Small intestine (tissue), 7 donors: Measurements from ENCODE around the gene RAB13. TPM values are rescaled to one million over a fixed set of nuclear protein-coding genes. Genes with fewer than 3 reads are reported as not detected.
A peak's percentile ranks its signal among the peaks of the same experiment; 100 is the strongest.
"Not testable (repeated sequence)": the region's sequence is repeated elsewhere in the genome, so short reads cannot be mapped to it uniquely, and the experiment has no call there.

Source experiments
- DNase-seq, 2 donors: peaks; one replicate each; pipeline versions ENCODE4 v3.0.0 to v3.0.0-alpha.2; 2013
- FAIRE-seq: peaks from 2 replicates; lab custom pipeline; 2012; peaks lifted over from hg19 to GRCh38; lab: Jason Lieb, UNC
- H3K27ac ChIP-seq, 3 donors: one replicate each; pipeline ENCODE4 v1.5.1; 2013; ENCODE audit warnings: low read length in 2 of 3, mild to moderate bottlenecking in 2 of 3, control low read depth in 1 of 3, inconsistent platforms in 1 of 3, low read depth in 1 of 3, moderate library complexity in 1 of 3
- H3K27me3 ChIP-seq, 3 donors: one replicate each; pipeline ENCODE4 v1.6.1; 2013; ENCODE audit warnings: low read length in 3 of 3, inconsistent platforms in 1 of 3; ENCODE audit not compliant: control insufficient read depth in 3 of 3, insufficient read depth in 3 of 3
- H3K36me3 ChIP-seq, 3 donors: one replicate each; pipeline ENCODE4 v1.6.1; 2013; ENCODE audit warnings: low read length in 3 of 3, inconsistent platforms in 1 of 3, low read depth in 1 of 3, mild to moderate bottlenecking in 1 of 3, moderate library complexity in 1 of 3; ENCODE audit not compliant: control insufficient read depth in 3 of 3, insufficient read depth in 2 of 3
- H3K4me1 ChIP-seq, 3 donors: one replicate each; pipeline ENCODE4 v1.6.1; 2013; ENCODE audit warnings: low read length in 2 of 3, inconsistent platforms in 1 of 3, low read depth in 1 of 3, mild to moderate bottlenecking in 1 of 3, moderate library complexity in 1 of 3; ENCODE audit not compliant: control insufficient read depth in 3 of 3, insufficient read depth in 2 of 3
- H3K4me3 ChIP-seq, 3 donors: one replicate each; pipeline ENCODE4 v1.5.1; 2013; ENCODE audit warnings: low read length in 3 of 3, control low read depth in 1 of 3, inconsistent platforms in 1 of 3, low read depth in 1 of 3, mild to moderate bottlenecking in 1 of 3, moderate library complexity in 1 of 3
- H3K9me3 ChIP-seq, 2 donors: one replicate each; pipeline ENCODE4 v1.6.1; 2013; ENCODE audit warnings: low read depth in 1 of 2, low read length in 1 of 2; ENCODE audit not compliant: control insufficient read depth in 2 of 2, insufficient read depth in 1 of 2
- WGBS, 3 donors: extraction: QIAGEN DNeasy Blood & Tissue Kit; methylation state at CpG; one replicate each; pipeline ENCODE4 v1.1.7; 2013; 5-methylcytosine and 5-hydroxymethylcytosine counted together
- polyA plus RNA-seq, 4 donors: library from polyadenylated mRNA; stranded (reverse) in 3 of 4; unstranded in 1 of 4; fragments of 200-250 nt in 3 of 4; fragments of 120-200 nt in 1 of 4; gene quantifications; one replicate each; pipeline versions ENCODE4 v1.2.1 to v1.2.3, GENCODE V29; 2013
- donor health status: healthy with polysubstance abuse.
- donor health status: control.
- donor health status: control.
- donor health status: Bipolar disorder and iron deficiency.
- donor health status: healthy.

RAB13 gene
- polyA plus RNA-seq, 4 donors, result 117 to 179 (median 136) TPM

GRCh38 chr1:153987621-153988020 lies 1.5 kb upstream of the RAB13 start:
- Histone ChIP-seq H3K27me3 (no peaks in the 10 kb centered on the region), H3K4me1 (peaks cover 0 to 21% (median 2%) of the 10 kb centered on the region in 3 donors), H3K4me3 (no peak overlapping the region), H3K27ac (no peak overlapping the region), H3K36me3 (peaks cover 0 to 9% (median 0%) of the 10 kb centered on the region in 3 donors), H3K9me3 (no peaks in the 10 kb centered on the region)
- DNase-seq (no peak), FAIRE-seq (no peak)
- 85 to 93% (median 86%) methylated on average over 7 to 8 of the region's 8 CpGs for WGBS, 3 donors

- Histone ChIP-seq H3K36me3 (peaks cover 0 to 13% (median 0%) of the 10 kb centered on the region in 3 donors), H3K9me3 (no peaks in the 10 kb centered on the region), H3K27me3 (no peaks in the 10 kb centered on the region), H3K4me1 (peaks cover 0 to 11% (median 0%) of the 10 kb centered on the region in 3 donors), H3K4me3 (peak overlapping the region; percentile 19 to 63 (median 58)), H3K27ac (peak overlapping the region in 2 of 3 donors; percentile 84 to 90)
- WGBS, 3 donors, result 11 to 25% (median 19%) methylated on average over 7 of the region's 7 CpGs
- FAIRE-seq, result no peak
- DNase-seq, result peak in 1 of 2 donors; percentile 38
These were observed 712 bp downstream of the RAB13 start for GRCh38 chr1:153985341-153985912.

GRCh38 chr1:153984123-153984894 lies 1.8 kb downstream of the RAB13 start:
- Histone ChIP-seq H3K27me3 (no peaks in the 10 kb centered on the region), H3K4me1 (peaks cover 0 to 11% (median 0%) of the 10 kb centered on the region in 3 donors), H3K9me3 (no peaks in the 10 kb centered on the region), H3K27ac (peak overlapping the region in 1 of 3 donors; percentile 38), H3K36me3 (peaks cover 0 to 16% (median 0%) of the 10 kb centered on the region in 3 donors), H3K4me3 (no peak overlapping the region)
- no peak for FAIRE-seq
- no peak for DNase-seq
- WGBS, 3 donors, result 56 to 86% (median 80%) methylated on average over 6 of the region's 6 CpGs

GRCh38 chr1:153981735-153982134 lies 4.4 kb downstream of the RAB13 start:
- not testable (repeated sequence) for H3K4me3 ChIP-seq, FAIRE-seq, H3K9me3 ChIP-seq, DNase-seq, H3K27ac ChIP-seq, H3K27me3 ChIP-seq
- Histone ChIP-seq H3K36me3 (peaks cover 0 to 18% (median 0%) of the 10 kb centered on the region in 3 donors), H3K4me1 (peaks cover 0 to 11% (median 0%) of the 10 kb centered on the region in 3 donors)
- 89 to 98% (median 92%) methylated on average over 2 of the region's 2 CpGs for WGBS, 3 donors

- WGBS, 3 donors, result 91 to 93% (median 92%) methylated on average over 12 of the region's 12 CpGs
- H3K36me3 ChIP-seq, result peaks cover 2 to 37% (median 8%) of the 10 kb centered on the region in 3 donors
- not testable (repeated sequence) for FAIRE-seq, H3K27me3 ChIP-seq, H3K4me3 ChIP-seq, DNase-seq, H3K9me3 ChIP-seq, H3K4me1 ChIP-seq, H3K27ac ChIP-seq
These were observed 7.0 kb downstream of the RAB13 start for GRCh38 chr1:153979091-153979490.

GRCh38 chr1:153978274-153978909 lies 7.7 kb downstream of the RAB13 start:
- Histone ChIP-seq H3K4me1 (peaks cover 0 to 8% (median 0%) of the 10 kb centered on the region in 3 donors), H3K9me3 (no peaks in the 10 kb centered on the region), H3K4me3 (peak overlapping the region in 1 of 3 donors; percentile 93), H3K27me3 (no peaks in the 10 kb centered on the region), H3K36me3 (peaks cover 7 to 43% (median 12%) of the 10 kb centered on the region in 3 donors), H3K27ac (peak overlapping the region in 1 of 3 donors; percentile 77)
- DNase-seq (no peak), FAIRE-seq (no peak)
- 43 to 55% (median 45%) methylated on average over 9 of the region's 9 CpGs for WGBS, 3 donors

GRCh38 chr1:153977250-153978240 lies 8.6 kb downstream of the RAB13 start, which contains the start of gene JTB:
Gene JTB, minus strand, starts transcription at chr1:153977674. Its CDS starts 422 bp downstream, at chr1:153977252.
- peak; percentile 91 to 94 for DNase-seq
- H3K36me3 ChIP-seq, result peaks cover 9 to 47% (median 12%) of the 10 kb centered on the region in 3 donors
- FAIRE-seq, result no peak
- 0% methylated on average over 63 to 75 of the region's 75 CpGs for WGBS, 3 donors
- peak within 1 kb of the TSS; percentile 74 to 94 (median 93) for H3K4me3 ChIP-seq
- peak within 1 kb of the TSS; percentile 77 to 93 (median 85) for H3K27ac ChIP-seq
- H3K27me3 ChIP-seq, result no peaks in the 10 kb centered on the region
- peaks cover 0 to 8% (median 0%) of the 10 kb centered on the region in 3 donors for H3K4me1 ChIP-seq
- H3K9me3 ChIP-seq, result no peaks in the 10 kb centered on the region
